Parathyroid adenoma (tissue), 2 donors: ENCODE data around the gene POU2F3.
A peak's percentile ranks its signal among the peaks of the same experiment; 100 is the strongest.

Experiments used
- H2AFZ ChIP-seq: fragments of 300-600 bp; sonication (generic); one replicate; pipeline ENCODE4 v1.7.0; 2017; ENCODE audit warnings: antibody characterized with exemption, mild to moderate bottlenecking
- H3K27ac ChIP-seq: fragments of 300-600 bp; sonication (generic); one replicate; pipeline ENCODE4 v1.7.0; 2017
- H3K27me3 ChIP-seq: fragments of 300-600 bp; sonication (generic); one replicate; pipeline ENCODE4 v1.7.0; 2017; ENCODE audit warnings: low read length; ENCODE audit not compliant: control insufficient read depth, insufficient read depth
- H3K36me3 ChIP-seq: fragments of 300-600 bp; sonication (generic); one replicate; pipeline ENCODE4 v1.7.0; 2017; ENCODE audit warnings: low read length; ENCODE audit not compliant: control insufficient read depth, insufficient read depth
- H3K4me1 ChIP-seq: fragments of 300-600 bp; sonication (generic); one replicate; pipeline ENCODE4 v1.7.0; 2017; ENCODE audit warnings: control low read depth
- H3K4me2 ChIP-seq: fragments of 300-600 bp; sonication (generic); one replicate; pipeline ENCODE4 v1.7.0; 2017; ENCODE audit warnings: low read length
- H3K4me3 ChIP-seq: fragments of 300-600 bp; sonication (generic); one replicate; pipeline ENCODE4 v1.7.0; 2017; ENCODE audit warnings: low read depth, low read length
- H3K79me2 ChIP-seq: fragments of 300-600 bp; sonication (generic); one replicate; pipeline ENCODE4 v1.7.0; 2017; ENCODE audit warnings: control low read depth
- H3K9ac ChIP-seq: fragments of 300-600 bp; sonication (generic); one replicate; pipeline ENCODE4 v1.7.0; 2017; ENCODE audit warnings: mild to moderate bottlenecking
- H3K9me3 ChIP-seq: fragments of 300-600 bp; sonication (generic); one replicate; pipeline ENCODE4 v1.7.0; 2017; ENCODE audit warnings: low read length; ENCODE audit not compliant: control insufficient read depth
- TF ChIP-seq, protein P1 (sequence below): fragments of 300-600 bp; sonication (generic); IDR thresholded peaks from one replicate; pipeline ENCODE4 v1.7.0; 2017; ENCODE audit warnings: antibody characterized with exemption, mild to moderate bottlenecking
- donor health status: primary hyperparathyroidism.

Gene POU2F3

GRCh38 chr11:120209746-120210625 lies 30.0 kb upstream of the POU2F3 start:
- H3K9ac ChIP-seq: no peak overlapping the region
- peak overlapping the region; percentile 47 for H3K4me3 ChIP-seq
- H3K27me3 ChIP-seq: no peaks in the 10 kb centered on the region
- no peaks in the 10 kb centered on the region for H3K9me3 ChIP-seq
- no peaks in the 10 kb centered on the region for H3K4me1 ChIP-seq
- no peaks in the 10 kb centered on the region for H3K79me2 ChIP-seq
- H3K4me2 ChIP-seq: peak overlapping the region; percentile 73
- H3K36me3 ChIP-seq: no peaks in the 10 kb centered on the region
- peak overlapping the region; percentile 32 for H3K27ac ChIP-seq
- TF ChIP-seq, protein P1, sequence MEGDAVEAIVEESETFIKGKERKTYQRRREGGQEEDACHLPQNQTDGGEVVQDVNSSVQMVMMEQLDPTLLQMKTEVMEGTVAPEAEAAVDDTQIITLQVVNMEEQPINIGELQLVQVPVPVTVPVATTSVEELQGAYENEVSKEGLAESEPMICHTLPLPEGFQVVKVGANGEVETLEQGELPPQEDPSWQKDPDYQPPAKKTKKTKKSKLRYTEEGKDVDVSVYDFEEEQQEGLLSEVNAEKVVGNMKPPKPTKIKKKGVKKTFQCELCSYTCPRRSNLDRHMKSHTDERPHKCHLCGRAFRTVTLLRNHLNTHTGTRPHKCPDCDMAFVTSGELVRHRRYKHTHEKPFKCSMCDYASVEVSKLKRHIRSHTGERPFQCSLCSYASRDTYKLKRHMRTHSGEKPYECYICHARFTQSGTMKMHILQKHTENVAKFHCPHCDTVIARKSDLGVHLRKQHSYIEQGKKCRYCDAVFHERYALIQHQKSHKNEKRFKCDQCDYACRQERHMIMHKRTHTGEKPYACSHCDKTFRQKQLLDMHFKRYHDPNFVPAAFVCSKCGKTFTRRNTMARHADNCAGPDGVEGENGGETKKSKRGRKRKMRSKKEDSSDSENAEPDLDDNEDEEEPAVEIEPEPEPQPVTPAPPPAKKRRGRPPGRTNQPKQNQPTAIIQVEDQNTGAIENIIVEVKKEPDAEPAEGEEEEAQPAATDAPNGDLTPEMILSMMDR: no peak
- peak overlapping the region; percentile 83 for H2AFZ ChIP-seq

- Histone ChIP-seq H3K36me3 (no peaks in the 10 kb centered on the region), H2AFZ (peak within 1 kb of the TSS; percentile 83), H3K27me3 (no peaks in the 10 kb centered on the region), H3K9ac (no peak within 1 kb of the TSS), H3K4me3 (peak within 1 kb of the TSS; percentile 47), H3K79me2 (no peaks in the 10 kb centered on the region), H3K9me3 (no peaks in the 10 kb centered on the region), H3K27ac (peak within 1 kb of the TSS; percentile 32), H3K4me2 (peak within 1 kb of the TSS; percentile 73), H3K4me1 (peaks cover 2% of the 10 kb centered on the region)
- TF ChIP-seq, protein P1: no peak
Observed at GRCh38 chr11:120210626-120211521, 29.1 kb upstream of the POU2F3 start, which contains the start of gene OAF. Gene OAF, plus strand, starts transcription at chr11:120211032. Its CDS starts 248 bp downstream, at chr11:120211280.

GRCh38 chr11:120211522-120212258 lies 28.2 kb upstream of the POU2F3 start:
- Histone ChIP-seq H3K9ac (no peak overlapping the region), H3K79me2 (no peaks in the 10 kb centered on the region), H3K27me3 (no peaks in the 10 kb centered on the region), H3K36me3 (no peaks in the 10 kb centered on the region), H3K9me3 (no peaks in the 10 kb centered on the region), H2AFZ (peak overlapping the region; percentile 56), H3K27ac (no peak overlapping the region), H3K4me1 (peaks cover 2% of the 10 kb centered on the region), H3K4me2 (peak overlapping the region; percentile 73), H3K4me3 (peak overlapping the region; percentile 29)
- TF ChIP-seq, protein P1: no peak

- no peaks in the 10 kb centered on the region for H3K9me3 ChIP-seq
- no peaks in the 10 kb centered on the region for H3K36me3 ChIP-seq
- no peak overlapping the region for H3K4me2 ChIP-seq
- no peaks in the 10 kb centered on the region for H3K27me3 ChIP-seq
- no peak overlapping the region for H3K4me3 ChIP-seq
- H3K79me2 ChIP-seq: no peaks in the 10 kb centered on the region
- no peak overlapping the region for H3K27ac ChIP-seq
- no peak overlapping the region for H2AFZ ChIP-seq
- TF ChIP-seq, protein P1: no peak
- H3K9ac ChIP-seq: no peak overlapping the region
- H3K4me1 ChIP-seq: peaks cover 2% of the 10 kb centered on the region
Observed at GRCh38 chr11:120212259-120212878, 27.6 kb upstream of the POU2F3 start.
